ENCODE results near the gene CTLA4. TPM values are rescaled to one million over a fixed set of nuclear protein-coding genes. Genes with fewer than 3 reads are reported as not detected.
A peak's percentile ranks its signal among the peaks of the same experiment; 100 is the strongest.

CTLA4 gene
- total RNA-seq, 1 experiment from 2014 or later = not detected

DNA sequence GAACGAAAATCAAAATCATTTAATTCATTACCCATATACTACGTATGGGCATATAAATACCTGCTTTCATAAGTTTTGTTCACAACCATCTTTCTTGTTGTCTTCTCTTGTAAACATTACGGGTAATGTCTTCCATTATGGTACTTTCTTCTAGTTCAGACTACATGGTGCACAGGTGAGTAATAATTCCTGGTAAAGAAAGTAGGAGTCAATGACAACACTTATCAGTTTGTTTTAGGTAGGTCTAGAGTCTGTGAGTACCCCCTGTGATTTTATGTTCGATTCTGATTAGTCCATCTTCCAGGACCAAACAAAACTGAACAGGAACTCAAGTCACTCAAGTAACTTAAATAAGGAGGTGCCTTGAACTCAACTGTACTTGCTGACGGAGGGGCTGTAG is 25.2 kb upstream of the CTLA4 start:
- Histone ChIP-seq H3K4me3 (no peak overlapping the region), H3K9me3 (replicated peaks) (no peaks in the 10 kb centered on the region), H3K27ac (no peak overlapping the region), H3K36me3 (no peaks in the 10 kb centered on the region), H3K27me3 (0 out of 2 replicates have a peak, but pooled peaks cover 4% of the 10 kb centered on the region), H3K4me1 (no peaks in the 10 kb centered on the region)
- no peak for DNase-seq

DNA sequence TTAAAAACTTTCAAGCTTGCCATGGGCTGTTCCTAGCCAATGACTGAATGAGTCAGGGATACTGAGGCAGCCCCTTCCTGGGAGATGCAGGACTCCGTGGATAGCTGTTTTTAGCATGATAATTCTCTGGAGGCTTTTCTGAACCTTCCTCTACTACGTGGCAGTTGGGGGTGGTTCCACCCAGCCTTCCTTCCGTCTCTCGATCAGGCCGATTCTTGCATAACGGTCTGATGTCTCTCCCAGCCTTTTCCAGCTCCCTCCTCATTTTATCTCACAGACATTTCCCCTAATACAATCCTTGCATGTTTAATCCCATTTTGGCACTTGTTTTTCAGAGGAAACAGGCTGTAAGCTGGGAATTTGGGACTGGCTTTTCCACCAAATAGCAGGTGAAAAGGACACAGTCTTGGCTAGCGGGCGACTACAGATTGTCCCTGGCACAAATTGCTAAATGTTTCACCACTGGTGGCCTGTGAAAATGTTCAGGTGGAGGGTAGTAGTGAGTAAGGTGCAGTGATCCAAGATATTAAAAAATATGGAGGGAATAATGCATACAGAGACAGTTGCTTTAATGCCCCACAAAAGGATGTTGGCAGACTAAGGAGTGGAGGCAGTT is 21.0 kb upstream of the CTLA4 start:
- Histone ChIP-seq H3K4me1 (no peaks in the 10 kb centered on the region), H3K27ac (no peak overlapping the region), H3K4me3 (no peak overlapping the region), H3K9me3 (replicated peaks) (no peaks in the 10 kb centered on the region), H3K36me3 (no peaks in the 10 kb centered on the region), H3K27me3 (0 out of 2 replicates have a peak, but pooled peaks cover 4% of the 10 kb centered on the region)
- DNase-seq = no peak

- Histone ChIP-seq H3K36me3 (no peaks in the 10 kb centered on the region), H3K27ac (no peak overlapping the region), H3K9me3 (replicated peaks) (no peaks in the 10 kb centered on the region), H3K4me3 (no peak overlapping the region), H3K4me1 (no peaks in the 10 kb centered on the region), H3K27me3 (no peaks in the 10 kb centered on the region)
- DNase-seq = no peak
Observed at GRCh38 chr2:203849010-203849409, 18.6 kb upstream of the CTLA4 start.

DNA sequence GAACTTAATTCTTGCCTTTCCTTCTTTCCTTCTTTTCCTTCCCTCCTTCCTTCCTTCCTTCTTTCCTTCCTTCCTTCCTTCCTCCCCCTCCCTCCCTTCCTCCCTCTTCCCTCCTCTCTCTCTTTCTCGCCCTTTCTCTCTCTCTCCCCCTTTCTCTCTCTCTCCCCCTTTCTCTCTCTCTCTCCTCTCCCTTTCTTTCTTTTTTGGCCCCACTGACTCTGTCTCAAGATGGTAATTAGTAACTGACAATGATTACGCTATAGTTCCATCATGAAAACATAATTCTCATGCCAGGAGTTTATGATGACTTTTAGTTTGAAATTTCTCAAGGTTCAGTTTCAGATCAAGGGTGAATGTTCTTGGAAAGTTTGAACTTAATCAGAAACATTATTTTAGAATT is 14.8 kb upstream of the CTLA4 start:
- Histone ChIP-seq H3K4me3 (no peak overlapping the region), H3K4me1 (no peaks in the 10 kb centered on the region), H3K27me3 (no peaks in the 10 kb centered on the region), H3K27ac (no peak overlapping the region), H3K9me3 (replicated peaks) (no peaks in the 10 kb centered on the region), H3K36me3 (no peaks in the 10 kb centered on the region)
- no peak for DNase-seq

GRCh38 chr2:203853271-203853670 is 14.3 kb upstream of the CTLA4 start:
- no peak for DNase-seq
- Histone ChIP-seq H3K27me3 (no peaks in the 10 kb centered on the region), H3K36me3 (no peaks in the 10 kb centered on the region), H3K4me1 (no peaks in the 10 kb centered on the region), H3K27ac (no peak overlapping the region), H3K9me3 (replicated peaks) (no peaks in the 10 kb centered on the region), H3K4me3 (no peak overlapping the region)

DNA sequence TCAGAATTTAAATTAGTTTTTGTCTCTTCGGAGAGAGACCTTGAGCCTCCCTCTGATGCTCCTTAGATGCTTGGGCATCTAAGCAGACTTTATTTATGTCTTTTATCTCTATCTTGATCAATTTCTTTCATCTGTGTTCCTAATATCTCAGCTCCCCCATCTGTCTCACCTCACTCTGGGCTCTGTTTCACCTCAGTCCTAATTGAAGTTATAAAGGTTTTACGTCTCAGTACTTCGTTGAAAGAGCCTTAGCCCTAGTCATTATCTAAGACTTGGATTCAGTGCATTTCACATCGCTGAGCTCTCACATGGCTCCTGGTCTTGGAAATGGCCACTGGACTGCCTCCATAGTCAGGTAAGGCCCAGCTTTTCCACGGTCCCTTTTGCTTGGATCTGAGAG is 13.8 kb upstream of the CTLA4 start:
- Histone ChIP-seq H3K4me3 (no peak overlapping the region), H3K36me3 (no peaks in the 10 kb centered on the region), H3K4me1 (no peaks in the 10 kb centered on the region), H3K9me3 (replicated peaks) (no peaks in the 10 kb centered on the region), H3K27ac (no peak overlapping the region), H3K27me3 (no peaks in the 10 kb centered on the region)
- DNase-seq = no peak

DNA sequence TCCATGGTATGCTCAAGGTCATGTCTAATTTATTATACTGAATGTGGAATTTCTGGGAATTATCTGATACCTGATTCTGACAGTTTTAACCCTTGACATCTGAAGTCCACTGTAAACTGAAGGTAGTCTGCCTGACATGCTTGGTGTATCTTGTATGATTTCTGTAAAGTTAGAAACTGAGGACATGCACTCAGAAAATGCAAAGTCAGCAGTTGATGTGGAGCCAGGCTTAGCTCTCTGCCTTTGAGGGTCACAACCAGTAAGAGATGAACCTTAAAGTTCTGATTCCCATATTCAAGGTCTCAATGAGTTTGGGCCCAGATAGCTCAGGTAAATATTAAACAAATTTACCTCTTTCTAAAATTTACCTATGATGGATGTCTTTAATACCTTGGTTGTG is 12.3 kb upstream of the CTLA4 start:
- Histone ChIP-seq H3K36me3 (no peaks in the 10 kb centered on the region), H3K4me1 (no peaks in the 10 kb centered on the region), H3K27ac (no peak overlapping the region), H3K4me3 (no peak overlapping the region), H3K27me3 (no peaks in the 10 kb centered on the region), H3K9me3 (replicated peaks) (no peaks in the 10 kb centered on the region)
- no peak for DNase-seq

DNA sequence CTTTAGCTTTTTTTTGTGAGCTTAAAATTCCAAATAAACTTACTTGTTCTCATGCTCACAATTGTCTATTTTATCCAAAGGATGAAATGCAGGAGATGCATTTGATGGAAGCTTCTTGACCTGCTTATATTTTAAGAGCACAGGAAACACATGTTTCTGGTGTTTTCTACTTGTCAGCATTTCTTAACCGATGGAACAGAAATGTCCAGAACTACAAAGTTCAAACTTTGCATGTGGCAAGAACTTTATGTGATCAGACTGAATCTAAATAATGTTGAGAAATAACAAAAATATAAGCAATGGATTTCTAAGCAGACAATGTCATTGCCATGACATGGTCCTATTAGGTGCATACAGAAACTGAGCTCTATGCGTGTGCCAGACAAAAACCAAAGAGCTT is 9.9 kb upstream of the CTLA4 start:
- no peak for DNase-seq
- H3K27ac ChIP-seq = no peak overlapping the region
- no peak overlapping the region for H3K4me3 ChIP-seq
- no peaks in the 10 kb centered on the region for H3K4me1 ChIP-seq
- no peaks in the 10 kb centered on the region for H3K36me3 ChIP-seq
- no peaks in the 10 kb centered on the region for H3K27me3 ChIP-seq
- no peaks in the 10 kb centered on the region for H3K9me3 ChIP-seq (replicated peaks)

- Histone ChIP-seq H3K4me3 (no peak overlapping the region), H3K36me3 (no peaks in the 10 kb centered on the region), H3K27ac (no peak overlapping the region), H3K9me3 (replicated peaks) (no peaks in the 10 kb centered on the region), H3K4me1 (no peaks in the 10 kb centered on the region), H3K27me3 (no peaks in the 10 kb centered on the region)
- DNase-seq = no peak
Observed at GRCh38 chr2:203858176-203858575, 9.4 kb upstream of the CTLA4 start.

GRCh38 chr2:203859030-203859789 is 8.4 kb upstream of the CTLA4 start:
- Histone ChIP-seq H3K36me3 (no peaks in the 10 kb centered on the region), H3K4me1 (no peaks in the 10 kb centered on the region), H3K27me3 (no peaks in the 10 kb centered on the region), H3K9me3 (replicated peaks) (no peaks in the 10 kb centered on the region), H3K27ac (no peak overlapping the region), H3K4me3 (no peak overlapping the region)
- no peak for DNase-seq

GRCh38 chr2:203861197-203861596 is 6.4 kb upstream of the CTLA4 start:
- no peaks in the 10 kb centered on the region for H3K4me1 ChIP-seq
- H3K36me3 ChIP-seq = no peaks in the 10 kb centered on the region
- no peaks in the 10 kb centered on the region for H3K27me3 ChIP-seq
- H3K27ac ChIP-seq = no peak overlapping the region
- H3K4me3 ChIP-seq = no peak overlapping the region
- no peaks in the 10 kb centered on the region for H3K9me3 ChIP-seq (replicated peaks)
- no peak for DNase-seq

DNA sequence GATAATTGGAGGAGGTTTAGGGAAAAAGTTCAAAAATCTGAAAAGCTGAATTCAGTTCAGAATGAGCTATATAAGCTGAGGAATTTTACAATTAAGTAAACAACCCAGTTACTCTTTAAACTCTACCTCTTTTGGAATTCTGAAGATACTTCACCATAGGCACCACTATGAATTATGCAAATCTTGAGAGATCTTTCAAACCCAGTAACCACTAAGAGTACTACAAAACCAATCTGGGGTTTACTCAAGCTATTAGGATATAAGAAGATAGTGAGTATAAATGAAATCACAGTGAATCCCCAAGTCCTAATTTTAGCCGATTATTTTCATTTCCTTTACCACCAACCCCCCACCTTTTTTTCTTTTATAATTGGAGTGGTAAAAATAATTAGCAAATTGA is 6.0 kb upstream of the CTLA4 start:
- H3K27me3 ChIP-seq = no peaks in the 10 kb centered on the region
- no peak for DNase-seq
- no peaks in the 10 kb centered on the region for H3K4me1 ChIP-seq
- H3K36me3 ChIP-seq = no peaks in the 10 kb centered on the region
- no peak overlapping the region for H3K4me3 ChIP-seq
- no peak overlapping the region for H3K27ac ChIP-seq
- H3K9me3 ChIP-seq (replicated peaks) = no peaks in the 10 kb centered on the region

DNA sequence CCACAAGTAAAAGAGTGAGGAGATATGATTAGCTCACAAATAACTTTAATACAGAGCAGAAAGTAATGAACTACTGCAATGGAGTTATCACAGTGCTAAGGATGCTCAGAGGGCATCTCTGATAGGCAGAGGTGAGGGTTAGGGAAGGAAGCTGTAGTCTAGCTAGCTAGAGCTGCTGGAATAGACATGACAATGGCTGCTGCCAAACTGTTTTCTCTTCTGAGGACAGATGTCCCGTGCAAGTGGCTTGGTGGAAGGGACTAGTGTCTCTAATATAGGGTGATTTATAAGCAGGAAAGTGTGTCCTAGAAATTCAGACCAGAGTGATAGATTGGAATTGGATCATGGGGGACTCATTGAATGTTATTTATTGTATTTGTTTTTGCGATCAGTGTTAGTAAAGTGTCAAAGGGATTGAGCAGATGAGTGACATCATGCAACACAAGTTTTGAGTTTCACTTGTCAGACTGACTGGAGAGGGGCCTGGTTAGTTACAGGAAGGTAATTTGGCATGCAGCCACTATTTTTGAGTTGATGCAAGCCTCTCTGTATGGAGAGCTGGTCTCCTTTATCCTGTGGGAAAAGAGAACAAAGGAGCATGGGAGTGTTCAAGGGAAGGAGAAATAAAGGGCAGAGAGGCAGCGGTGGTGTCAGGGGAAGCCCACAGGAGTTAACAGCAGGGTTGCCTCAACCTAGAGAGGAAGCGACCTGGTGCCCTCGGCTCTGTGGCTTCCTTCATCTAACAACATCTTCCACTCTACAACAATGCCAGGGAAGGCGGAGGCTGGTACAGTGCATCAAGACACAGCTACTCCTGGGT is 1.9 kb downstream of the CTLA4 start:
- Histone ChIP-seq H3K4me3 (no peak overlapping the region), H3K9me3 (replicated peaks) (no peaks in the 10 kb centered on the region), H3K4me1 (no peaks in the 10 kb centered on the region), H3K27me3 (no peaks in the 10 kb centered on the region), H3K36me3 (no peaks in the 10 kb centered on the region), H3K27ac (no peak overlapping the region)
- peak in 1 of 2 experiments; percentile 28 for DNase-seq

DNA sequence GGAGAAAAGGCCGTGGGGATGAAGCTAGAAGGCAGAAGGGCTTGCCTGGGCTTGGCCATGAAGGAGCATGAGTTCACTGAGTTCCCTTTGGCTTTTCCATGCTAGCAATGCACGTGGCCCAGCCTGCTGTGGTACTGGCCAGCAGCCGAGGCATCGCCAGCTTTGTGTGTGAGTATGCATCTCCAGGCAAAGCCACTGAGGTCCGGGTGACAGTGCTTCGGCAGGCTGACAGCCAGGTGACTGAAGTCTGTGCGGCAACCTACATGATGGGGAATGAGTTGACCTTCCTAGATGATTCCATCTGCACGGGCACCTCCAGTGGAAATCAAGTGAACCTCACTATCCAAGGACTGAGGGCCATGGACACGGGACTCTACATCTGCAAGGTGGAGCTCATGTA is 2.9 kb downstream of the CTLA4 start:
- no peaks in the 10 kb centered on the region for H3K36me3 ChIP-seq
- DNase-seq = no peak

DNA sequence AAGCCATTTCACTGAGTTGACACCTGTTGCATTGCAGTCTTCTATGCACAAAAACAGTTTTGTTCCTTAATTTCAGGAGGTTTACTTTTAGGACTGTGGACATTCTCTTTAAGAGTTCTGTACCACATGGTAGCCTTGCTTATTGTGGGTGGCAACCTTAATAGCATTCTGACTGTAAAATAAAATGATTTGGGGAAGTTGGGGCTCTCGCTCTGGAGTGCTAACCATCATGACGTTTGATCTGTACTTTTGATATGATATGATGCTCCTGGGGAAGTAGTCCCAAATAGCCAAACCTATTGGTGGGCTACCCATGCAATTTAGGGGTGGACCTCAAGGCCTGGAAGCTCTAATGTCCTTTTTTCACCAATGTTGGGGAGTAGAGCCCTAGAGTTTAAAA is 3.4 kb downstream of the CTLA4 start:
- DNase-seq = no peak
- no peak overlapping the region for H3K27ac ChIP-seq
- no peak overlapping the region for H3K4me3 ChIP-seq
- no peaks in the 10 kb centered on the region for H3K4me1 ChIP-seq
- H3K36me3 ChIP-seq = no peaks in the 10 kb centered on the region
- no peaks in the 10 kb centered on the region for H3K9me3 ChIP-seq (replicated peaks)
- H3K27me3 ChIP-seq = no peaks in the 10 kb centered on the region

More for the DNA sequence above, 2.9 kb downstream of the CTLA4 start:
- no peaks in the 10 kb centered on the region for H3K27me3 ChIP-seq
- H3K27ac ChIP-seq = no peak overlapping the region
- H3K4me1 ChIP-seq = no peaks in the 10 kb centered on the region
- no peaks in the 10 kb centered on the region for H3K9me3 ChIP-seq (replicated peaks)
- no peak overlapping the region for H3K4me3 ChIP-seq
